ENCODE results near the gene KRTAP2-4. TPM values are rescaled to one million over a fixed set of nuclear protein-coding genes. Genes with fewer than 3 reads are reported as not detected.

KRTAP2-4 gene
- total RNA-seq, 1 donor from 2014 or later = not detected

Other genes with a start within 250 kb of the KRTAP2-4 start
- gene KRT10, start 243.3 kb downstream of the KRTAP2-4 start, total RNA-seq = 50.3 TPM
- gene KRT12, start 198.7 kb downstream of the KRTAP2-4 start, total RNA-seq = not detected
- gene KRT20, start 180.6 kb downstream of the KRTAP2-4 start, total RNA-seq = not detected
- not detected for gene KRT23, start 128.2 kb downstream of the KRTAP2-4 start, total RNA-seq
- gene KRT39, start 98.9 kb downstream of the KRTAP2-4 start, total RNA-seq = not detected
- not detected for gene KRT40, start 81.6 kb downstream of the KRTAP2-4 start, total RNA-seq
- gene KRTAP3-3, start 71.7 kb downstream of the KRTAP2-4 start, total RNA-seq = not detected
- not detected for gene KRTAP3-2, start 66.0 kb downstream of the KRTAP2-4 start, total RNA-seq
- not detected for gene KRTAP3-1, start 56.8 kb downstream of the KRTAP2-4 start, total RNA-seq
- gene KRTAP1-5, start 38.7 kb downstream of the KRTAP2-4 start, total RNA-seq = not detected
- not detected for gene KRTAP1-4, start 35.7 kb downstream of the KRTAP2-4 start, total RNA-seq
- gene KRTAP1-3, start 31.0 kb downstream of the KRTAP2-4 start, total RNA-seq = not detected
- not detected for gene KRTAP1-1, start 24.4 kb downstream of the KRTAP2-4 start, total RNA-seq
- gene KRTAP2-1, start 18.6 kb downstream of the KRTAP2-4 start, total RNA-seq = not detected
- gene KRTAP2-2, start 10.6 kb downstream of the KRTAP2-4 start, total RNA-seq = not detected
- not detected for gene KRTAP2-3, start 5.8 kb downstream of the KRTAP2-4 start, total RNA-seq
- not detected for gene KRTAP4-7, start 18.3 kb upstream of the KRTAP2-4 start, total RNA-seq
- gene KRTAP4-8, start 32.3 kb upstream of the KRTAP2-4 start, total RNA-seq = not detected
- not detected for gene KRTAP4-16, start 36.3 kb upstream of the KRTAP2-4 start, total RNA-seq
- gene KRTAP4-9, start 39.5 kb upstream of the KRTAP2-4 start, total RNA-seq = not detected
- not detected for gene KRTAP4-11, start 52.5 kb upstream of the KRTAP2-4 start, total RNA-seq
- not detected for gene KRTAP4-12, start 58.3 kb upstream of the KRTAP2-4 start, total RNA-seq
- not detected for gene KRTAP4-6, start 74.7 kb upstream of the KRTAP2-4 start, total RNA-seq
- not detected for gene KRTAP4-5, start 83.9 kb upstream of the KRTAP2-4 start, total RNA-seq
- not detected for gene KRTAP4-4, start 94.9 kb upstream of the KRTAP2-4 start, total RNA-seq
- not detected for gene KRTAP4-3, start 102.3 kb upstream of the KRTAP2-4 start, total RNA-seq
- not detected for gene KRTAP4-2, start 112.3 kb upstream of the KRTAP2-4 start, total RNA-seq
- not detected for gene KRTAP4-1, start 119.0 kb upstream of the KRTAP2-4 start, total RNA-seq
- not detected for gene KRTAP9-1, start 124.0 kb upstream of the KRTAP2-4 start, total RNA-seq
- not detected for gene KRTAP9-2, start 160.8 kb upstream of the KRTAP2-4 start, total RNA-seq
- not detected for gene KRTAP9-3, start 166.6 kb upstream of the KRTAP2-4 start, total RNA-seq
- gene KRTAP9-8, start 172.1 kb upstream of the KRTAP2-4 start, total RNA-seq = not detected
- not detected for gene KRTAP9-4, start 183.8 kb upstream of the KRTAP2-4 start, total RNA-seq
- gene KRTAP9-9, start 189.5 kb upstream of the KRTAP2-4 start, total RNA-seq = not detected
- not detected for gene KRTAP9-6, start 199.5 kb upstream of the KRTAP2-4 start, total RNA-seq
- gene KRTAP9-7, start 209.8 kb upstream of the KRTAP2-4 start, total RNA-seq = not detected
- not detected for gene KRTAP29-1, start 237.0 kb upstream of the KRTAP2-4 start, total RNA-seq
- gene KRTAP16-1, start 243.4 kb upstream of the KRTAP2-4 start, total RNA-seq = not detected
- not detected for gene KRTAP17-1, start 249.8 kb upstream of the KRTAP2-4 start, total RNA-seq